Fibroblast of peridontal ligament (primary cell): Measurements from ENCODE around the gene BCL2L2.

Experiments
- DNase-seq: peaks from one replicate; pipeline ENCODE4 v3.0.0-alpha.2; 2010; ENCODE audit errors: extremely low read depth

Gene BCL2L2

DNA sequence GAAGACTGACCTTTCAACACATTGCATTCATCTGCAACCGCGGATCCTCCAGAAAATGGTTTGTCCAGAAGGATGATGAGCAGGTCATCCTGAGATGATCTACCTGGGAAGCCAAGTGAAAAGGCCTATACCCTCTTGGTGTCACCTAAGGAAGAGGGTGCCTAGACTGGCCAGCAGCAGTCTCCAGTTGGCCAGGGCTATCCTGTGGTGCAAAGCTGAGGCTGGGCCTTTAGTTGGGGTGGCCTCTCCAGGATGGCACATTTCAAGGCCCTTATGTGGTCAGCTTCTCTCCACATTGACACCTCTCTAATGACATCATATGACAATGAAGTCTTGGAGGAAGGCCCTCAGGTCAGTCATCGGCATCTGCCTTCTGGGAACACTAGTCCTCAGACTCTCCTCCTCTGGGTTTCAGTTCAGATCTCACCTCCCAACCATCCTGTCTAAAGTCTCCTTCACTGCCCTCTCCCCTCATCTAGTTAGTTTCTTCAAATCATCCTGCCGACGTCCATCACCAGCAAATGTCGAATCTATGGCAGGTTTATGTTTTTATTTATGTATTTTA, 49.3 kb downstream of the BCL2L2 start:
- no peak for DNase-seq

DNA sequence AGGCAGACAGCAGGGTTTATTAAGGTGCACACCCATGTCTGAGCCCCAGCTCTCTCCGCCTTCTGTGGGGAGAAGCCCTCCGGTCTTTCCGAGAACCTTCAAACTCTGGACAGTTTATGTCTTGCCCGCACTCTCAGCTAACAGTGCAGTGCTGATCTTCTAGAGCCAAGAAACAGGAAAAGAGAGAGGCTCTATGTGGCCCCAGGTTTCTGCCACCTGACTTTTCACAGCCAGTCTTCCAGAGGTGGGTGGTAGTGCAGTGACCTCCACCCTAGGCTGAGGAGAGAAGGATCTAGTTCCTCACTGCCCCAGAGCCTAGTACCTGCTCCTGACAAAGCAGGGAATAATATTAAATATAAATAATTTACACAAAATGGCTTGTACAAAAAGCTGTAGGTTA, 50.0 kb downstream of the BCL2L2 start:
- DNase-seq, result no peak

DNA sequence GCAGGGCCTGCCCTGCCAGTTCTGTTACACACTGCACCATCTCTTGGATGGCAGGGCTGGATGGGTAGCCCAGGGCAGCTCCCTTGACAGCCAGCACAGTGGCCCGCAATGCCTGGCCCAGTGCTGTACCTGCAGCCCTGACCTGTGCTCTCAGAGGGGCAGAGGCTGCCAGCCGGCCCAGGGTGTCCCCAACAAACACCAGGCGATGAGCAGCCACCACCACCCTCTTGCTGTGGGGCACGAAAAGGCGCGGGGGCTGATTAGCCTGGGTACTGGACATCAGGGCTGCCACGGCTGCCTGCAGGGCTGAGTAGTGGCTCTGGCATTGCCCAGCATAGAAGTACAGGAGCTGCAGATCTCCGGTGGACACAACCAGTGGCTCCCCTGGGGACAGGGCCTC, 50.6 kb downstream of the BCL2L2 start:
- no peak for DNase-seq

DNA sequence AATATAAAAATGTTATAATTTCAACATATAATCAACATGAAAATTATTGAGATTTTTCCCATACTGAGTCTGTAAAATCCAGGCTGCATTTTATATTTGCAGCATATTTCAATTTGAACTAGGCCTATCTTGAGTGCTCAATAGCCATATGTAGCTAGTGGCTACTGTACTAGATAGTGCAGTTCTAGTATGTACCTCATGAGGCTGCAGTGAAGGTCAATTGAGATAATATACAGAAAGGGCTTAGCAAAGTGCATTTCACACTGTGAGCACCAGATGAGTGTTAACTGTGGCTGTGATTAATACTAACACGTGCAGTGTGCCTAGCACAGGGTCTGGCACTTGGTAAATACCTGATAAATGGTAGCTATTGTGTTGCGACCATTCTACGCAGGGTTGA, 51.4 kb downstream of the BCL2L2 start:
- DNase-seq, result no peak

DNA sequence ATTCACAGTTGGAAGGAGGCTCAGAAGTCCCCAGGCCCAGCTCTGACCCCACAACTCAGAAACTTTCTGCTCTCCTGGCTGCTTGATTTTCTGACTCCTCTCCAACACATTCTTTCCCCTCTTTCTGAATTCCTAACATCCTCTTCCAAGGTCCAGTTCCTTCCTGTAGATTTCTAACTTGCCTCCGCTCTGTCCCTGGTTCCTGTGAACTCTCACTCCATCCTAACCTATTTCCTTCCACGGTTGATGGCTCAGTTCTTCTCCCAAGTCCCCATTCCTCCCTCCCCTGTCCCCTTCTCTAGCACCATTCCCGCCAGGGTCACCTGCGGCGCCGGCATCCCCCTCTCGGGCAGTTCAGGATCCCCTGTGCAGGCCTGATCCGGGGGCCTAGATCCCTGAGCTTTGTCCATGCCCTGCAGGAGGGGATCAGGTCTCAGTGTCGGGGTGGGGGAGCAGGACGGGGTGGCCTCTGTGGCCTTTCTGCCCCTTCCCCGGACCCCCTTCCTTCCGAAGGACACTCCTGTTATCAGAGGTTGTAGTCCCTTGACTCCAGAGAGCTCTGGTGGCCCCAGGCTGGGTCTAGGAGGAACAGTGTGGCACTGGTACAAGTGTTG, 52.0 kb downstream of the BCL2L2 start:
- DNase-seq, result no peak

DNA sequence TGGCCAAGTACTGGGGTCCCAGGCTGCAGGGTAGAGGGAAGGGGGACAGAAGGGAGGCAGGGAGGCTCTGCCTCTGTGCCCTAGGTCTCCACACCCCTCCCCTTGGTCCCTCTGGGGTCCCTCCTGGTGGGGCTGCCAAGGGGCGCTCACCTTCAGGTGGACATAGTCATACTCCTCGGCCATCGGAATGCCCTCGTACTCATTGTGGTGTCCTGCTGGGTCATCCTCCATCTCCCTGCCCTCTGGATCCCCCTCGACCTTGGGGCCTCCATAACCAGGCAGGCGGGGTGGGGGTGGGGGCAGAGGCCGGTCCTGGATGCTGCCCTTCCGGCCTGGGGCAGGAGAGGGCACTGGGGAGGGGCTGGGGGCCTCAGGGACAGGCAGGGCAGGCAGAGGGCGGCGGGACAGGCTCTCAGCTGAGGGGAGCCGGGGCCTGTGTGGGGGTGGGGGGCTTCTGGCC, 52.6 kb downstream of the BCL2L2 start:
- no peak for DNase-seq

DNA sequence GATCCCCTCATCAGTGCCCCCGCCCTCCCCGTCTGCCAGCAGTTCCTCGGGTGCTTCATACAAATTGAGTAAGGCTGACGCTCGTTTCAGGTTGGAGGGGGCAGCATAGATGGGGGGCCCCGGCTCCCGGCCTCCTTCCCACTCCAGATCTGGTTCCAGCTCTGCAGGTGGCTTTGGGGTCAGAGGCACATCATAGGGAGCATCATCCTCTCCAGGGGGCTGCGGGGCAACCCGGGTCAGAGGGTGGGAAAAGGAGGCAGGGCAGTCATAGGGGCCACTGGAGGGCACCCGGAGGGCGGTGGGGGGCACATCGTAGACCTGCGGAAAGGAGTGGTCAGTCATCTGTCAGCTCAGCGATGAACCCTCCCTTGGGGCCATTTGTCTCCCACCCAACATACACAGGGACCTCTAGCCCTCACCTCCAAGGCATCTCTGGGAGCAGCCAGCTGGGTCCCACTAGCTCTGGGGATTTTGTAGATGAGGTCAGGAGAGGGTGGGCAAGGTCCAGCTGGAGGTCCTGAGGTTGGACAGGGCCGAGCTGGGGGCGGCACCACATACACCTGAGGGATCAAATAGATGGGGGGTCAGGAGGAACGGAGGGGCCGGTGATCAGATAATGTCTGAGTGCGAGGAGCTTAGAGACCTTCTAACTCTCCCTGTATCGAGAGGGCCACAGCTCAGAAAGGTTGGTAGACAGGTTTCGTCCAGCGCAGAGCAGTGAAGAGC, 53.3 kb downstream of the BCL2L2 start:
- no peak for DNase-seq

DNA sequence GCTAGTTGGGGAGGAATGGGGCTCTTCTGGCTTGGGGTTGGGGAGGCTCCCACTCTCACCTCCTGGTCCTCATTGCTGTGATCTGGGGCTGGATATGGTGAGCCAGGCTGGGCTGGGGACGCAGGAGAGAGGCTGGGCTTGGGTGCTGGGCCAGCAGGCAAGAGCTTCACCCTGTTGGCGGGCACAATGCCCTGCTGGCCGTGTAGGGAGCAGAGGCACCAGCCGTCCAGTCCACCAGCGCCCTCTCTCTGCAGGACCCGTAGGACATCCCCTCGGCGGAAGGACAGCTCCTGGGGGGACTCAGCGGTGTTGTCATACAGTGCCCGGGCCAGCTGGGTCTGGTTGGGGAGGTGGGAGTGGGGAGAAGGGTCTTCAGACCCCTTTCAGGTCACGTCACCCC, 53.9 kb downstream of the BCL2L2 start:
- DNase-seq, result no peak

DNA sequence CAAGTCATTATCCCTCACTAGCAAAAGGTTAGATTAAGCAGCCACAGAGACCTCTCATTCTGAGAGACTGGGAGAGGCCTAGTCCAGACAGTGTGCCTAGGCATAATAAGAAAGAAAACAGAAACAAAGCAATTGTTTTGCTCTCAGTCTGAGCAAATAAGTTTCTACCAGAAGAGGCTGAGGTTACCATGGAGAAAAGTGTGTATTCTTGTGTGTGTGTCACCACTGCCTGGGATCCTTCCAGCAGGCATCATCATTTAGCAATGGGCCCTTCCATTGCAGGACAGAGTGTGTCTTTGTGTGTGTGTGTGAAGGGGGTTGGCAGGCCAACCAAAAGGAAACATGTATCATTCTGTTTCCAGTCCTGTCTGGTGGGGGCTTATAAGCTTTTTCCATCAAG, 54.7 kb downstream of the BCL2L2 start:
- DNase-seq, result peak; percentile 63
